Endothelial cell of umbilical vein (primary cell): ENCODE data around the gene MYH9. TPM values are rescaled to one million over a fixed set of nuclear protein-coding genes. Genes with fewer than 3 reads are reported as not detected.

ENCODE experiments used
- BruUV-seq: library from RNA; stranded (reverse); fragments of 400-500 nt; replicated peaks from 2 replicates; lab custom pipeline; 2021; lab: Mats Ljungman, UMichigan
- CTCF ChIA-PET: fragments of 300-600, 350-600 bp; sonication (Branson Sonifier 250); formaldehyde crosslinking; loops from one replicate; lab custom pipeline; 2021; ENCODE audit warnings: antibody characterized with exemption, inconsistent platforms; lab: Charles Lee
- POLR2A ChIA-PET: fragments of 300-600, 350-600 bp; sonication (Branson Sonifier 250); formaldehyde crosslinking; loops from one replicate; lab custom pipeline; 2021; ENCODE audit warnings: antibody characterized with exemption, inconsistent platforms; lab: Charles Lee
- DNase-seq: peaks from one replicate; pipeline ENCODE4 v3.0.0-alpha.2; 2011; ENCODE audit warnings: low read depth, low spot score
- FAIRE-seq: peaks from 2 replicates; lab custom pipeline; 2011; peaks lifted over from hg19 to GRCh38; lab: Jason Lieb, UNC
- H2AFZ ChIP-seq: 2 replicates; pipeline ENCODE4 v1.6.0; 2012; ENCODE audit warnings: low read depth, low read length, control low read depth, inconsistent platforms
- H3K27ac ChIP-seq: 2 replicates; pipeline ENCODE4 v1.5.1; 2011; ENCODE audit warnings: low read depth, mild to moderate bottlenecking, control low read depth, low read length, moderate library complexity; ENCODE audit not compliant: insufficient read depth
- H3K27me3 ChIP-seq, 2 experiments: 2 replicates each; pipeline versions ENCODE4 v1.6.0 to v1.6.1; 2011; ENCODE audit warnings: low read length in 2 of 2, mixed read lengths in 1 of 2; ENCODE audit not compliant: control insufficient read depth in 2 of 2, insufficient read depth in 2 of 2
- H3K36me3 ChIP-seq, 2 experiments: 2 replicates in 1 of 2; 3 replicates in 1 of 2; pipeline ENCODE4 v1.5.1; 2011; ENCODE audit warnings: low read length in 2 of 2, mild to moderate bottlenecking in 1 of 2, moderate library complexity in 1 of 2; ENCODE audit not compliant: control insufficient read depth in 2 of 2, insufficient read depth in 2 of 2; ENCODE audit errors: extremely low read depth in 1 of 2
- H3K4me1 ChIP-seq: 3 replicates; pipeline ENCODE4 v1.5.1; 2011; ENCODE audit warnings: mild to moderate bottlenecking, low read length; ENCODE audit not compliant: control insufficient read depth, insufficient read depth; ENCODE audit errors: extremely low read depth
- H3K4me2 ChIP-seq: 2 replicates; pipeline ENCODE4 v1.6.1; 2011; ENCODE audit warnings: low read length, control low read depth, mixed read lengths; ENCODE audit not compliant: insufficient read depth
- H3K4me3 ChIP-seq, 3 experiments: fragments of 200-600 bp in 1 of 3; sonication (generic), shearing (Covaris generic) in 1 of 3; replicated peaks in 1 of 3; 2 replicates each; pipeline ENCODE4 v1.5.1; 2011 to 2016; ENCODE audit warnings: control low read depth in 3 of 3, low read length in 3 of 3, mild to moderate bottlenecking in 2 of 3, inconsistent platforms in 1 of 3, low read depth in 1 of 3, moderate library complexity in 1 of 3; ENCODE audit not compliant: insufficient read depth in 1 of 3
- H3K79me2 ChIP-seq: 2 replicates; pipeline ENCODE4 v1.6.0; 2012; ENCODE audit warnings: low read length, inconsistent platforms; ENCODE audit not compliant: control insufficient read depth, insufficient read depth
- H3K9ac ChIP-seq: replicated peaks from 2 replicates; pipeline ENCODE3; 2011; ENCODE audit warnings: low read length, control low read depth; ENCODE audit not compliant: insufficient read depth; ENCODE audit errors: extremely low read depth
- H3K9me1 ChIP-seq: replicated peaks from 3 replicates; pipeline ENCODE4 v1.6.0; 2011; ENCODE audit warnings: mild to moderate bottlenecking, low read length; ENCODE audit not compliant: control insufficient read depth, insufficient read depth; ENCODE audit errors: extremely low read depth
- H3K9me3 ChIP-seq: replicated peaks from 2 replicates; pipeline ENCODE4 v1.5.1; 2012; ENCODE audit warnings: low read length, inconsistent platforms; ENCODE audit not compliant: control insufficient read depth, insufficient read depth
- H4K20me1 ChIP-seq: replicated peaks from 2 replicates; pipeline ENCODE3; 2011; ENCODE audit warnings: mild to moderate bottlenecking, low read length; ENCODE audit not compliant: control insufficient read depth, insufficient read depth; ENCODE audit errors: extremely low read depth
- CTCF ChIP-seq, 2 donors: IDR thresholded peaks; 1 replicate in 1 of 2; 2 replicates in 1 of 2; pipeline ENCODE4 v1.5.1; 2011; ENCODE audit warnings: low read length in 2 of 2, mild to moderate bottlenecking in 2 of 2, moderate library complexity in 2 of 2, control low read depth in 1 of 2, inconsistent platforms in 1 of 2, low read depth in 1 of 2; ENCODE audit not compliant: insufficient read depth in 1 of 2; ENCODE audit errors: extremely low read depth in 1 of 2
- EZH2 ChIP-seq: IDR thresholded peaks from 2 replicates; pipeline ENCODE4 v1.6.1; 2012; ENCODE audit warnings: borderline replicate concordance, low read depth, mild to moderate bottlenecking, moderate library complexity, low read length, inconsistent platforms; ENCODE audit not compliant: severe bottlenecking
- FOS ChIP-seq: IDR thresholded peaks from 2 replicates; pipeline ENCODE4 v1.6.1; 2011; ENCODE audit warnings: mild to moderate bottlenecking, low read length, moderate library complexity, borderline replicate concordance; ENCODE audit not compliant: insufficient read depth
- GATA2 ChIP-seq: IDR thresholded peaks from 2 replicates; pipeline ENCODE4 v1.7.0; 2011; ENCODE audit warnings: low read depth, mild to moderate bottlenecking, moderate library complexity, mixed read lengths, low read length; ENCODE audit not compliant: insufficient read length, insufficient read depth
- JUN ChIP-seq: IDR thresholded peaks from 2 replicates; pipeline ENCODE4 v1.6.1; 2011; ENCODE audit warnings: borderline replicate concordance, low read depth; ENCODE audit not compliant: insufficient read length, insufficient read depth
- MAX ChIP-seq: IDR thresholded peaks from 2 replicates; pipeline ENCODE4 v1.6.1; 2011; ENCODE audit not compliant: insufficient read depth, insufficient read length
- MYC ChIP-seq: IDR thresholded peaks from one replicate; pipeline ENCODE4 v1.6.1; 2011; ENCODE audit warnings: mild to moderate bottlenecking, low read depth, low read length
- POLR2A ChIP-seq: IDR thresholded peaks from 2 replicates; pipeline ENCODE4 v1.6.1; 2012; ENCODE audit warnings: low read depth, mild to moderate bottlenecking, control low read depth, low read length
- POLR2AphosphoS5 ChIP-seq: IDR thresholded peaks from 2 replicates; pipeline ENCODE4 v1.6.1; 2012; ENCODE audit warnings: low read depth, mild to moderate bottlenecking, control low read depth, low read length, moderate library complexity; ENCODE audit not compliant: insufficient read depth
- dilution Hi-C: fragments of 300-500 bp; cut with MboI; formaldehyde crosslinking; loops from one replicate; pipeline ENCODE4 v1.15.0; 2019; ENCODE audit warnings: low sequenced_read_pairs; ENCODE audit not compliant: extremely low pct_ligation_motif_present
- intact Hi-C: fragments of 100-400 bp; cut with micrococcal nuclease; formaldehyde crosslinking; loops from one replicate; pipeline ENCODE4 v1.10.0; 2022
- polyA plus RNA-seq, 4 experiments: library from polyadenylated mRNA; depleted of rRNA in 3 of 4; stranded (reverse) in 3 of 4; unstranded in 1 of 4; fragments of >200 nt; gene quantifications; 2 replicates each; pipeline versions ENCODE4 v1.2.1 to v1.2.3, GENCODE V29; 2011 to 2012; ENCODE audit warnings: missing spikeins in 1 of 4
- total RNA-seq: library from RNA; stranded (reverse); gene quantifications from 2 replicates; pipeline ENCODE4 v1.2.3, GENCODE V29; 2021

MYH9 gene
- total and polyA plus RNA-seq, 2 donors (not counting 3 experiments of a cell fraction or from before 2014, with no cell fraction given) = 188 to 1,413 TPM

GRCh38 chr22:36304429-36304828 is 83.3 kb downstream of the MYH9 start:
- FAIRE-seq = peak; percentile 73
- POLR2A ChIA-PET = no interaction called here
- Histone ChIP-seq H3K27me3 (no peaks in the 10 kb centered on the region), H3K9me1 (no peaks in the 10 kb centered on the region), H3K79me2 (peaks cover 80% of the 10 kb centered on the region), H3K4me2 (no peak overlapping the region), H2AFZ (no peak overlapping the region), H4K20me1 (no peaks in the 10 kb centered on the region), H3K4me1 (peaks cover 10% of the 10 kb centered on the region), H3K27ac (no peak overlapping the region), H3K9me3 (no peaks in the 10 kb centered on the region), H3K36me3 (peaks cover 83 to 89% of the 10 kb centered on the region in 2 experiments), H3K9ac (no peak overlapping the region), H3K4me3 (no peak overlapping the region)
- BruUV-seq = no TSS peak
- intact Hi-C loops (no loop called here), dilution Hi-C loops (no loop called here)
- CTCF ChIA-PET = interaction anchor here (1.9 to 3.1 kb wide), 2 partner anchors 166 to 182 kb away, joined by 7 to 10 read pairs; no protein-coding TSS in a partner anchor
- TF ChIP-seq MAX (no peak), POLR2AphosphoS5 (no peak), MYC (no peak), FOS (no peak), POLR2A (no peak), CTCF (IDR thresholded peaks at IDR 0.05; ENCODE audit: extremely low read depth in 1 of 2, insufficient read depth in 1 of 2, low read depth in 1 of 2, low read length in 2 of 2) (no peak), EZH2 (no peak), JUN (no peak), GATA2 (no peak)
- DNase-seq = peak; percentile 64
